Measurements from ENCODE around the gene GRAMD4. TPM values are rescaled to one million over a fixed set of nuclear protein-coding genes. Genes with fewer than 3 reads are reported as not detected.
"Not testable (repeated sequence)": the region's sequence is repeated elsewhere in the genome, so short reads cannot be mapped to it uniquely, and the experiment has no call there.

The GRAMD4 gene
- total RNA-seq, 4 donors from 2014 or later, result 16.7 to 106 (median 53.3) TPM

- H3K4me3 ChIP-seq, result no peak overlapping the region
- H3K4me1 ChIP-seq, result peaks cover 28 to 32% of the 10 kb centered on the region in 2 donors
- ATAC-seq, result no peak
Measured at GRCh38 chr22:46620588-46621242, 529 bp downstream of the GRAMD4 start.

GRCh38 chr22:46621243-46621930, 1.2 kb downstream of the GRAMD4 start:
- H3K4me3 ChIP-seq; ATAC-seq; H3K27me3 ChIP-seq; DNase-seq; H3K27ac ChIP-seq; intact Hi-C loops (cut with DNase I; ENCODE audit: low total_unique reads); H3K9me3 ChIP-seq; in situ Hi-C loops (cut with MboI; ENCODE audit: low sequenced_read_pairs in 4 of 4); H3K36me3 ChIP-seq: not testable (repeated sequence)
- peaks cover 28 to 32% of the 10 kb centered on the region in 2 donors for H3K4me1 ChIP-seq

More at GRCh38 chr22:46620588-46621242, 529 bp downstream of the GRAMD4 start:
- no peak for TF ChIP-seq POLR2A (IDR thresholded peaks at IDR 0.05)
- TF ChIP-seq CTCF (IDR thresholded peaks at IDR 0.05 in 4 of 5, conservative IDR thresholded peaks at IDR 0.05 in 1 of 5), result no peak
- no peak for DNase-seq
- intact Hi-C loops (cut with DNase I; ENCODE audit: low total_unique reads) (no loop called here), in situ Hi-C loops (cut with MboI; ENCODE audit: low sequenced_read_pairs in 4 of 4) (no loop called here)
- no peaks in the 10 kb centered on the region for H3K27me3 ChIP-seq
- peak overlapping the region in 3 of 4 donors; percentile 40 to 44 (median 43) for H3K27ac ChIP-seq
- no peaks in the 10 kb centered on the region for H3K9me3 ChIP-seq
- H3K36me3 ChIP-seq, result no peaks in the 10 kb centered on the region

- DNase-seq, result no peak
- Histone ChIP-seq H3K36me3 (no peaks in the 10 kb centered on the region), H3K27ac (no peak overlapping the region), H3K4me1 (peaks cover 28 to 32% of the 10 kb centered on the region in 2 donors), H3K9me3 (no peaks in the 10 kb centered on the region), H3K27me3 (no peaks in the 10 kb centered on the region), H3K4me3 (no peak overlapping the region)
- in situ Hi-C loops (cut with MboI; ENCODE audit: low sequenced_read_pairs in 4 of 4) (no loop called here), intact Hi-C loops (cut with DNase I; ENCODE audit: low total_unique reads) (no loop called here)
- no peak for ATAC-seq
- TF ChIP-seq POLR2A (IDR thresholded peaks at IDR 0.05) (no peak), CTCF (IDR thresholded peaks at IDR 0.05 in 4 of 5, conservative IDR thresholded peaks at IDR 0.05 in 1 of 5) (no peak)
Measured at GRCh38 chr22:46622081-46622521, 1.9 kb downstream of the GRAMD4 start.

- Histone ChIP-seq H3K27ac (no peak overlapping the region), H3K4me3 (no peak overlapping the region), H3K4me1 (peaks cover under 1 to 3% of the 10 kb centered on the region in 2 donors), H3K27me3 (no peaks in the 10 kb centered on the region), H3K36me3 (no peaks in the 10 kb centered on the region), H3K9me3 (no peaks in the 10 kb centered on the region)
- TF ChIP-seq CTCF (IDR thresholded peaks at IDR 0.05 in 4 of 5, conservative IDR thresholded peaks at IDR 0.05 in 1 of 5) (no peak), POLR2A (IDR thresholded peaks at IDR 0.05) (no peak)
- in situ Hi-C loops (cut with MboI; ENCODE audit: low sequenced_read_pairs in 4 of 4) (no loop called here), intact Hi-C loops (cut with DNase I; ENCODE audit: low total_unique reads) (no loop called here)
- DNase-seq, result no peak
- no peak for ATAC-seq
Measured at GRCh38 chr22:46625113-46625842, 5.1 kb downstream of the GRAMD4 start.

- no peaks in the 10 kb centered on the region for H3K9me3 ChIP-seq
- H3K27ac ChIP-seq, result no peak overlapping the region
- no peak for ATAC-seq
- in situ Hi-C loops (cut with MboI; ENCODE audit: low sequenced_read_pairs in 4 of 4) (no loop called here), intact Hi-C loops (cut with DNase I; ENCODE audit: low total_unique reads) (no loop called here)
- DNase-seq, result no peak
- H3K4me3 ChIP-seq, result no peak overlapping the region
- no peak for TF ChIP-seq CTCF (IDR thresholded peaks at IDR 0.05 in 4 of 5, conservative IDR thresholded peaks at IDR 0.05 in 1 of 5)
- TF ChIP-seq POLR2A (IDR thresholded peaks at IDR 0.05), result no peak
- no peaks in the 10 kb centered on the region for H3K36me3 ChIP-seq
- no peaks in the 10 kb centered on the region for H3K27me3 ChIP-seq
- H3K4me1 ChIP-seq, result no peaks in the 10 kb centered on the region
Measured at GRCh38 chr22:46625843-46626349, 5.7 kb downstream of the GRAMD4 start.

Data from gastrocnemius medialis (tissue), 4 donors.